AG09309 (cell line): ENCODE measurements around the gene SNX12.

ENCODE experiments used
- DNase-seq: peaks from one replicate; pipeline ENCODE4 v3.0.0-alpha.2; 2010; ENCODE audit warnings: low read depth
- H3K4me3 ChIP-seq: 2 replicates; pipeline ENCODE4 v1.5.1; 2011; ENCODE audit warnings: mild to moderate bottlenecking, low read depth, low read length, moderate library complexity; ENCODE audit not compliant: control insufficient read depth
- CTCF ChIP-seq: IDR thresholded peaks from 2 replicates; pipeline ENCODE4 v1.5.1; 2011; ENCODE audit warnings: mild to moderate bottlenecking, low read depth, low read length, inconsistent platforms; ENCODE audit not compliant: insufficient read depth, control insufficient read depth; ENCODE audit errors: missing control alignments

The SNX12 gene

DNA sequence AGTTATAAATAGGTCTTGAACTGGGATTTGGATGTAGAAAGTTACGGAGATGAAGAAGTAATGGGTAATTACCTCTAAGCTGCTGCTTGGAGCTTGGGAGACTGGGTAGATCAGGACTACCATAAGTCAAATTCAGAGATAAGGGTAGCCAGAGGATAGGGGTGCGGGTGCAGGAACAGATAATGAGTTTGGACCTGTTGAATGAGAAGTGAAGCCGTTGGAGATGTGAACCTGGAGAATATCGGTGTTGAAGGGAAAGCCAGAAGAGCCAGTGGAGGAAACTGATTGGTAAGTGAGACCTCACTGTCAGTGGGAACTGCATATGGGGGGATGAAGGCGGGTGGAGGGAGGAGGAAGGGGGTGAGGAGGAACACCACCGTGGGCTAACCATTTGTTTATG, 26.9 kb upstream of the SNX12 start:
- DNase-seq = no peak
- peak overlapping the region; percentile 42 for H3K4me3 ChIP-seq
- TF ChIP-seq CTCF = no peak

DNA sequence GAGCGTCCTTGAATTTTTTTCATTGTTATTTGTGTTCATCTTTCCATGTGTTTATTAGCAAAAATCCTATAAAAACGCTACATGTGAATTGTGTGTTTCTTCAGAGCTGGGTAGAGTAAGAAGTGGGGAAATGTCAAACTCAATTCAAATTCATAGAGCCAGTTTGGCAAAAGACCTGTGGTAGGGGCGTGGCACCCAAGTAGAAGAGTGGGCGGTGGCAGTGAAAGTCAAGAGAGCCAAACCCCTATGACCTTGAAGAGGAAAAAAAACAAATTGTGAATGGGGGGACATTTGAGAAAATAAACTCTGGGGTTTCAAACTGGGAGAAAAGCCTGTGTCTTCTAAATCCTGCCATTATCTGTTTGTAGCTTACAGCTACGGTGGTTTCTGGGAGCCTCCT, 23.1 kb upstream of the SNX12 start:
- H3K4me3 ChIP-seq = no peak overlapping the region
- TF ChIP-seq CTCF = no peak
- DNase-seq = no peak

DNA sequence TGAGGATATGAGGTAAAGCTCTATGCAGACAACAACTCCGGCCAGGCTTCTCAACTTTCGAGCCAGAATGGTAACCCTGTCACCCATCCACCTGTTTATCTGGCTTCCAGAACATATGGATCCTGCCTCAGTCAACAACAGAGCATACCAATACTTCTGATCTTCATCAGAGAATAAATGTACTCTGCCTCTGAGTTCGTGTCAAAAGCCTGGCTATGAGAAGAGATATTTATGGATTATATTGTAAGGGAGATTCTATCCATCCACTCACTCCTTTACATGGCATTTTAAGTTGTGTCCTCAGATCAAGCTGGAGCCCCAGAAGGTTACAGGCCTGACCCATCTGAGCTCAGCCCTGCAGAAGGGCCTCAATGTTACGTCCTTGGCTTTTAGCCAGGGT, 17.8 kb upstream of the SNX12 start:
- DNase-seq = no peak
- TF ChIP-seq CTCF = no peak
- no peak overlapping the region for H3K4me3 ChIP-seq

DNA sequence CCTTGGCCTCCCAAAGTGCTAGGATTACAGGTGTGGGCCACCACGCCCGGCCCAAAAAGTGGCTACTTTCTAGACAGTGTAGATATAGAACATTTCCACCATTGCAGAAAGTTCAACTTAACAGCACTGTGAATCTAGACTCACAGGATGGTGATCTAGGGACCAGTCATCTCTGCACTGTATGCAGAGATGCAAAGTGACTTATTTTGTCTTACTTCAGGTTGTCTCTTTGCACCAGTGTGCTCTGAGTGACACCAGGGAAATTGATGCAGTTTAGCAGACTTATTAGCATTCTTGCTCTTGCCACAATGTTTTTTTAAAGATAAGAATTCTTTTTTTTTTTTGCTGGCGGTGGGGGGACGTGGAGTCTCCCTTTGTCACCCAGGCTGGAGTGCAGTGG, 14.7 kb upstream of the SNX12 start:
- no peak for TF ChIP-seq CTCF
- H3K4me3 ChIP-seq = no peak overlapping the region

GRCh38 chrX:71082124-71082647, 14.1 kb upstream of the SNX12 start:
- no peak overlapping the region for H3K4me3 ChIP-seq
- no peak for DNase-seq
- no peak for TF ChIP-seq CTCF

More for the DNA sequence above, 14.7 kb upstream of the SNX12 start:
- no peak for DNase-seq

GRCh38 chrX:71081330-71082123, 13.4 kb upstream of the SNX12 start:
- no peak overlapping the region for H3K4me3 ChIP-seq
- no peak for TF ChIP-seq CTCF
- DNase-seq = no peak
